Adrenal gland (tissue), 5 donors: Measurements from ENCODE around the gene PDCD2.

Experiments used
- POLR2A ChIP-seq, 2 donors: fragments of 450-650 bp; IDR thresholded peaks; one replicate each; pipeline ENCODE4 v1.6.1; 2017; ENCODE audit warnings: antibody characterized with exemption in 2 of 2, mild to moderate bottlenecking in 2 of 2, moderate library complexity in 1 of 2
- TF ChIP-seq, protein P1 (sequence below), 6 experiments: fragments of 450-650 bp in 4 of 6; fragments of 200-600 bp in 2 of 6; sonication (generic) in 1 of 6; IDR thresholded peaks; 1 replicate in 5 of 6; 2 replicates in 1 of 6; pipeline versions ENCODE4 v1.5.1 to v1.8.0; 2016 to 2021; ENCODE audit warnings: antibody characterized with exemption in 6 of 6, mild to moderate bottlenecking in 2 of 6, moderate library complexity in 1 of 6
- donor health status: DM: no; HTN: no; CAD: no.

GRCh38 chr6:170596426-170596825 is 12.0 kb upstream of the PDCD2 start:
- TF ChIP-seq, protein P1, sequence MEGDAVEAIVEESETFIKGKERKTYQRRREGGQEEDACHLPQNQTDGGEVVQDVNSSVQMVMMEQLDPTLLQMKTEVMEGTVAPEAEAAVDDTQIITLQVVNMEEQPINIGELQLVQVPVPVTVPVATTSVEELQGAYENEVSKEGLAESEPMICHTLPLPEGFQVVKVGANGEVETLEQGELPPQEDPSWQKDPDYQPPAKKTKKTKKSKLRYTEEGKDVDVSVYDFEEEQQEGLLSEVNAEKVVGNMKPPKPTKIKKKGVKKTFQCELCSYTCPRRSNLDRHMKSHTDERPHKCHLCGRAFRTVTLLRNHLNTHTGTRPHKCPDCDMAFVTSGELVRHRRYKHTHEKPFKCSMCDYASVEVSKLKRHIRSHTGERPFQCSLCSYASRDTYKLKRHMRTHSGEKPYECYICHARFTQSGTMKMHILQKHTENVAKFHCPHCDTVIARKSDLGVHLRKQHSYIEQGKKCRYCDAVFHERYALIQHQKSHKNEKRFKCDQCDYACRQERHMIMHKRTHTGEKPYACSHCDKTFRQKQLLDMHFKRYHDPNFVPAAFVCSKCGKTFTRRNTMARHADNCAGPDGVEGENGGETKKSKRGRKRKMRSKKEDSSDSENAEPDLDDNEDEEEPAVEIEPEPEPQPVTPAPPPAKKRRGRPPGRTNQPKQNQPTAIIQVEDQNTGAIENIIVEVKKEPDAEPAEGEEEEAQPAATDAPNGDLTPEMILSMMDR (IDR thresholded peaks at IDR 0.05): no peak
- no peak for TF ChIP-seq POLR2A (IDR thresholded peaks at IDR 0.05)
